GM19397 (cell line): ENCODE measurements around the gene BASP1.
"Not testable (repeated sequence)": the region's sequence is repeated elsewhere in the genome, so short reads cannot be mapped to it uniquely, and the experiment has no call there.

ENCODE experiments used
- ATAC-seq: cut with Tn5 transposase; IDR thresholded peaks from one replicate; pipeline ENCODE4 v1.9.1; 2021; ENCODE audit warnings: mild to moderate bottlenecking, moderate library complexity; ENCODE audit not compliant: unreplicated experiment

The BASP1 gene

GRCh38 chr5:17252543-17252942 lies 35.1 kb downstream of the BASP1 start:
- ATAC-seq: no peak

GRCh38 chr5:17255471-17256021 lies 38.1 kb downstream of the BASP1 start:
- peak; percentile 65 for ATAC-seq

- ATAC-seq: no peak
Observed at GRCh38 chr5:17256171-17256570, 38.7 kb downstream of the BASP1 start.

- no peak for ATAC-seq
Observed at GRCh38 chr5:17256839-17257238, 39.4 kb downstream of the BASP1 start.

GRCh38 chr5:17257705-17258273 lies 40.4 kb downstream of the BASP1 start:
- ATAC-seq: peak; percentile 77

- no peak for ATAC-seq
Observed at GRCh38 chr5:17258431-17258830, 41.0 kb downstream of the BASP1 start.

- not testable (repeated sequence) for ATAC-seq
Observed at GRCh38 chr5:17259012-17259411, 41.6 kb downstream of the BASP1 start.

GRCh38 chr5:17259630-17260257 lies 42.3 kb downstream of the BASP1 start:
- ATAC-seq: no peak

GRCh38 chr5:17260549-17260948 lies 43.1 kb downstream of the BASP1 start:
- ATAC-seq: no peak

- no peak for ATAC-seq
Observed at GRCh38 chr5:17261075-17261474, 43.6 kb downstream of the BASP1 start.

- ATAC-seq: no peak
Observed at GRCh38 chr5:17265041-17265440, 47.6 kb downstream of the BASP1 start.

- ATAC-seq: no peak
Observed at GRCh38 chr5:17267106-17267505, 49.7 kb downstream of the BASP1 start.

- peak; percentile 81 for ATAC-seq
Observed at GRCh38 chr5:17269201-17269600, 51.8 kb downstream of the BASP1 start.

- ATAC-seq: no peak
Observed at GRCh38 chr5:17272111-17272510, 54.7 kb downstream of the BASP1 start.

GRCh38 chr5:17275289-17276158 lies 58.1 kb downstream of the BASP1 start:
- ATAC-seq: no peak

- no peak for ATAC-seq
Observed at GRCh38 chr5:17276445-17276844, 59.0 kb downstream of the BASP1 start.

GRCh38 chr5:17277907-17278306 lies 60.5 kb downstream of the BASP1 start:
- ATAC-seq: peak; percentile 44

GRCh38 chr5:17278931-17279330 lies 61.5 kb downstream of the BASP1 start:
- no peak for ATAC-seq

GRCh38 chr5:17279487-17279886 lies 62.1 kb downstream of the BASP1 start:
- ATAC-seq: no peak

GRCh38 chr5:17282283-17283120 lies 65.1 kb downstream of the BASP1 start:
- ATAC-seq: peak; percentile 97

GRCh38 chr5:17283121-17283415 lies 65.6 kb downstream of the BASP1 start:
- ATAC-seq: no peak
